Measurements from ENCODE around the gene RAB9B. TPM values are rescaled to one million over a fixed set of nuclear protein-coding genes. Genes with fewer than 3 reads are reported as not detected.

The RAB9B gene
- total RNA-seq, 1 experiment from 2014 or later = 0.31 TPM

- H3K4me1 Mint-ChIP-seq = no peaks in the 10 kb centered on the region
- Histone ChIP-seq H3K27me3 (ENCODE audit: insufficient read depth, low read length) (no peaks in the 10 kb centered on the region), H2BK120ac (ENCODE audit: low read depth, low read length, poor library complexity, severe bottlenecking) (no peak overlapping the region), H3K79me1 (ENCODE audit: insufficient read depth, low read depth, low read length, poor library complexity, severe bottlenecking) (no peaks in the 10 kb centered on the region), H3K27ac (ENCODE audit: insufficient read length, low read depth, low read length) (no peak overlapping the region), H2AK5ac (ENCODE audit: insufficient read length, low read length) (no peak overlapping the region), H3K14ac (ENCODE audit: insufficient read depth, low read length) (no peak overlapping the region), H3K23me2 (ENCODE audit: insufficient read length, low read depth, low read length, poor library complexity, severe bottlenecking) (no peaks in the 10 kb centered on the region), H3K4me1 (ENCODE audit: insufficient read depth, low read length) (no peaks in the 10 kb centered on the region), H3T11ph (ENCODE audit: low read length) (no peak overlapping the region), H4K91ac (ENCODE audit: insufficient read length, low read depth, low read length) (no peak overlapping the region), H3K9me3 (ENCODE audit: control insufficient read depth, low read depth, low read length) (no peaks in the 10 kb centered on the region), H4K20me1 (ENCODE audit: control insufficient read depth, insufficient read depth, insufficient read length) (no peaks in the 10 kb centered on the region), H2AFZ (ENCODE audit: low read length) (no peak overlapping the region), H2BK15ac (ENCODE audit: low read depth, low read length) (no peak overlapping the region), H4K5ac (ENCODE audit: insufficient read length, low read depth, low read length) (no peak overlapping the region), H4K8ac (replicated peaks; ENCODE audit: insufficient read length, low read depth, low read length) (no peak overlapping the region), H2BK12ac (ENCODE audit: insufficient read length, low read depth, low read length) (no peak overlapping the region), H3K79me2 (ENCODE audit: insufficient read depth, low read length) (no peaks in the 10 kb centered on the region), H2BK20ac (ENCODE audit: low read depth, low read length, poor library complexity, severe bottlenecking) (no peak overlapping the region), H3K18ac (ENCODE audit: insufficient read length, low read depth, low read length) (no peak overlapping the region), H2BK5ac (ENCODE audit: insufficient read length, low read length) (no peak overlapping the region), H3K4ac (ENCODE audit: low read depth, low read length) (no peak overlapping the region), H3K23ac (ENCODE audit: insufficient read length, low read depth, low read length) (no peak overlapping the region), H3K4me2 (ENCODE audit: insufficient read depth, insufficient read length, low read length) (no peak overlapping the region), H3K9ac (ENCODE audit: extremely low read depth, insufficient read length, low read length) (no peak overlapping the region), H3K56ac (ENCODE audit: insufficient read length, low read depth, low read length) (no peak overlapping the region)
- H3K27ac Mint-ChIP-seq = no peak overlapping the region
- H3K4me3 Mint-ChIP-seq = no peak overlapping the region
- peaks cover 37% of the 10 kb centered on the region for H3K27me3 Mint-ChIP-seq (ENCODE audit: low read depth)
- WGBS (ENCODE audit: extremely low coverage, insufficient read length, low lambda C conversion rate) = no CpG with 5 or more reads among the region's 1 CpG
- H3K36me3 Mint-ChIP-seq (ENCODE audit: insufficient read depth in 1 of 3, low read depth in 3 of 3) = no peaks in the 10 kb centered on the region; a peak in 1 of 7 replicates
- DNase-seq = no peak
- H3K9me3 Mint-ChIP-seq = peaks cover 0 to 37% of the 10 kb centered on the region in 2 experiments; a peak in 3 of 5 replicates
- TF ChIP-seq CTCF (conservative IDR thresholded peaks at IDR 0.05) = no peak
Measured at GRCh38 chrX:103839404-103839803, 7.3 kb upstream of the RAB9B start.
